CD4-positive, alpha-beta T cell treated with Interleukin-17A for 4 hours (primary cell): ENCODE results near the gene SEMA4F.
"Not testable (repeated sequence)": the region's sequence is repeated elsewhere in the genome, so short reads cannot be mapped to it uniquely, and the experiment has no call there.

Experiments
- DNase-seq: peaks from one replicate; pipeline ENCODE4 v3.0.0-alpha.2; 2020; ENCODE audit warnings: mixed read lengths

The SEMA4F gene, protein sequence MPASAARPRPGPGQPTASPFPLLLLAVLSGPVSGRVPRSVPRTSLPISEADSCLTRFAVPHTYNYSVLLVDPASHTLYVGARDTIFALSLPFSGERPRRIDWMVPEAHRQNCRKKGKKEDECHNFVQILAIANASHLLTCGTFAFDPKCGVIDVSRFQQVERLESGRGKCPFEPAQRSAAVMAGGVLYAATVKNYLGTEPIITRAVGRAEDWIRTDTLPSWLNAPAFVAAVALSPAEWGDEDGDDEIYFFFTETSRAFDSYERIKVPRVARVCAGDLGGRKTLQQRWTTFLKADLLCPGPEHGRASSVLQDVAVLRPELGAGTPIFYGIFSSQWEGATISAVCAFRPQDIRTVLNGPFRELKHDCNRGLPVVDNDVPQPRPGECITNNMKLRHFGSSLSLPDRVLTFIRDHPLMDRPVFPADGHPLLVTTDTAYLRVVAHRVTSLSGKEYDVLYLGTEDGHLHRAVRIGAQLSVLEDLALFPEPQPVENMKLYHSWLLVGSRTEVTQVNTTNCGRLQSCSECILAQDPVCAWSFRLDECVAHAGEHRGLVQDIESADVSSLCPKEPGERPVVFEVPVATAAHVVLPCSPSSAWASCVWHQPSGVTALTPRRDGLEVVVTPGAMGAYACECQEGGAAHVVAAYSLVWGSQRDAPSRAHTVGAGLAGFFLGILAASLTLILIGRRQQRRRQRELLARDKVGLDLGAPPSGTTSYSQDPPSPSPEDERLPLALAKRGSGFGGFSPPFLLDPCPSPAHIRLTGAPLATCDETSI

DNA sequence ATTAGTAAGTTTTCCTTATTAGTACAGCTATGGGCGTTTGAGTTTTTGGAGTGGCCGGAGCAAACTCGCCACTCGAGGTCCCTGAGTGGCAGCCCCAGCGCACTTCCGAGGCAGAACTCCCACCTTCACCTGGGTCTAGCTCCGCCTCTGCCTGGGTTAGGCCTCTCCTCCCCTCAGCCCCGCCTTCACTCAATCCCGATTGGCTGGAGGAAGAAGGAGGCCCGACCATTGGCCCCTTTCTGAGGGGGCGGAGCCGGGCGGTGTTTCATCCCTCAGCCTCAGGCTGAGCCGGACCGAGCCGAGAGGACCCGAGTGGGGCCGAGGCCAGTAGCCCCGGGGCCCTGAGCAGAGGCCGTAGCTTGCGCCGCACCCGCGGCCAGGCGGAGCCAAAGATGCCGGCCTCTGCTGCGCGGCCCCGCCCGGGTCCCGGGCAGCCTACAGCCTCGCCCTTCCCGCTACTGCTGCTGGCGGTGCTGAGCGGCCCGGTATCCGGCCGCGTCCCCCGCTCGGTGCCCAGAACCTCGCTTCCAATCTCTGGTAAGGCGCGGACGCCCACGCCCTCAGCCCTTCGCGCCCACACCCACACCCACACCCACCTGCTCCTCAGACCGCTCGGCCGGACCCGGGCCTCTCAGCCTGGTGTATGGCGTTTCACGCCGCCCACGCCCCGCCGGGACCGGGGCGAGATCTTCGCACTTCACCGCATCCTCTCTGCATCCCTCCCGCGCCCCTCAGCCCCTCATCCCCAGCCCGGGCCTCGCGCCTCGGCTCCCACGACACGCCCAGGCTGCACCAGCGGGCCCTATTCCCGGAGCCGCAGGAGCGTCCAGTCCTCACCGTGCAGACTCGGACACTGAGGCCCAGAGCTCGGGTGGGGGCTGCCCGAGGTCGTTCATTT, at the start of gene SEMA4F:
TSS of gene SEMA4F (plus strand) at position 263 of the 898 bp plus-strand sequence. CDS start at position 393, 130 bp downstream.
- DNase-seq, result peak; percentile 96

DNA sequence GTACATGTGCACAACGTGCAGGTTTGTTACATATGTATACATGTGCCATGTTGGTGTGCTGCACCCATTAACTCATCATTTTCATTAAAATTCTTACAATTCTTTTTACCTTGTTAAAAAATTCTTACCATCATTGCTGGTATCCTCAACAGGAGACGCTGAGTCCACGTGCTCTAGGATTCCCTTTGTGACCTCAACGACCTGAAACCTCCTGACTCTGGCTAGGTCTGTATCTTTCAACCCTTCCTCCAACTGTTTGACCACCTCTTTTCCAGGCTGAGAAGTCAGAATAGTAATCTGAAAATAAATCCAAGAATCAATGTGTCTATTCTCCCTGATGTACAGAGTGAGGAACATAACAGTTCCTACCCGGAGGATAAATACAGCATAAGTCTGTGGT, 47.1 kb upstream of the SEMA4F start:
- DNase-seq, result no peak

DNA sequence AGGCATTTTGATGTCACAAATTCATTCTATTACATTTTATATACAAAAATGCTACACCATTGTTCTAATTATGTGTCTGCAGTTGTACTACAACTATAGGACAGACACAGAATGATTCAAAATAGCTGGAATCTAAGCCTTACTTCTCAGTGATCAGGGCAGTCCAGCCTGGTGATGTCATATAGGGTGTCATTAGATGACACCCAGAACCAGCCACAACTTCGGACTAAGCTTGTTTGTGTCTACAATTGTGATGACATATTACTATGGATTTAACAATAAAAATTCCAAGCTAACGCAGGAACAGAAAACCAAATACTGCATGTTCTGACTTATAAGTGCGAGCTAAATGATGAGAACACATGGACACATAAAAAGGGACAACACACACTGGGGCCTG, 36.9 kb upstream of the SEMA4F start:
- no peak for DNase-seq

DNA sequence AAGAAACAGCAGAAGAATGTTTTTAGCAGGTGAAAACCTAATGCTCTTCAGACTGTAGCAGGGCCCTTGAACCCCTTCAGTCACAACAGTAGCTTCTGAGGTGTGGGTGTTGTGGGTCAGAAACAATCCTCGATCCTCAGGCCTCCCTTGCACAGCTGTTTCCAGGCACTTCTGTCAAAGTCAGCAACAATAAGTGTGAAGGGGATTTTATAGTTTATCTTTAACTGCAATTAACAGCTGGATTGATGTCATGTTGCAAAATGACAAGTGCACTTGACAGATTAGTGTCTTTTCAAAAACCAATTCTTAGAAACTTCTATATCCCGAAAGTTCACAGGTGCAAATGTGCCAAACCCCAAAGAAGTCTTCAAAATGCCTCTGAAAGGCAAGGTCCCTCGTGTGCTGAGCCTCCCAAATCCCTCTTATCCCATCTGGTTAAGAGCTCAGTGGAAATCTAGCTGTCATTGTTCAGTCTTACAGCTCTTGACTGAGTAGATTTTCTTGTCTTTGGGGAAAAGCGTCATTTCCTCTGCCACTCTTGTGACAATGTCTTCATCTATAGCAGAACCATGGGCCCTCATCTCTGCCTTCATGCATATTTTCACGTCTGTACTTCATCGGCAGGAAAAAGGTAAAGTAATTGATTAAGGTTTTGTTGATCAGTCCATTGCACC, 35.5 kb upstream of the SEMA4F start:
- DNase-seq, result no peak

DNA sequence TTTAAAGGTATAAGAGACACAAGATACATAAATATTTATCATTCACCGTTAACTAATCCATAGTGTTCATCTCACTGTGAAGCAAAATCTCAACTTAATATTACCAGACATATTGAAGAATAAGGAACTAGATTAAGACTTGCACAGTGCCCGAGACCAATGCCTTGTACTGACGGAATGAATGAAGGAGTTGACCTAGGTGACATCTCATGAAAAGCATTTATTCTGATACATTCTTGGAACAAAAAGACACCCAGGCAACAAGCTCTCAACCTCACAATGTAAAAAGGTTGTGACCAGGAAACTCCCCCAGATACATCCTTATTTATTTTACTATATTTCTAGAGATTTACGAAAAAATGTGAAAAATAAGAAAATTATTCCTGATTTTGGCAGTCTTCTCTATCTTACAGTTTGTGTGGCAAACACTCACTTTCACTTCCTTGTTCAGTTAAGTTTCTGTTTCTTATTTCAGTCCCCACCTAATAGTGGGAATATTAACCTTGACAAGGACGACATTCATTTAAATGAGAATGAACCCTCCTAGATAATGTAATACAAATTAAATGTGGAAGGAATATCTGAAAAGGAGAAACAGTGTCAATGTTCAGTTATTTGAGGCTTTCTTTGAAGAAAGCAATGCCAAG, 34.3 kb upstream of the SEMA4F start:
- DNase-seq, result no peak

DNA sequence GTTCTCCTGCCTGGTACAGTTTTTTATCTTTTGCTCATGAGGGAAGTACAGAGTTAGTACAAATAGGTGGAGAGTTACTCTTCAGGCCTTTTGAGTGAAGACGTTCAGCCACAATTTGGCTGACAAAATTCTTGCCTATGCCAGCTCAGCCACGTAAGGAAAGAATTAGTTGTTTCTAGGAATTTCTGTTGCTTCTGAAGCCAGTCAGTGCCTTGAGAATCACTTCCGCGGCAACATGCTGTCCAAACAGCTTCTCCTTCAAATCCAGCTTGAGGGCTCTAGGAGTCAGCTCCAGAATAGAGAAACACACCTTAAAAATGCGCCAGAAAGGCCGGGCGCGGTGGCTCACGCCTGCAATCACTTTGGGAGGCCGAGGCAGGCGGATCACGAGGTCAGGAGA, 33.4 kb upstream of the SEMA4F start:
- DNase-seq, result no peak

DNA sequence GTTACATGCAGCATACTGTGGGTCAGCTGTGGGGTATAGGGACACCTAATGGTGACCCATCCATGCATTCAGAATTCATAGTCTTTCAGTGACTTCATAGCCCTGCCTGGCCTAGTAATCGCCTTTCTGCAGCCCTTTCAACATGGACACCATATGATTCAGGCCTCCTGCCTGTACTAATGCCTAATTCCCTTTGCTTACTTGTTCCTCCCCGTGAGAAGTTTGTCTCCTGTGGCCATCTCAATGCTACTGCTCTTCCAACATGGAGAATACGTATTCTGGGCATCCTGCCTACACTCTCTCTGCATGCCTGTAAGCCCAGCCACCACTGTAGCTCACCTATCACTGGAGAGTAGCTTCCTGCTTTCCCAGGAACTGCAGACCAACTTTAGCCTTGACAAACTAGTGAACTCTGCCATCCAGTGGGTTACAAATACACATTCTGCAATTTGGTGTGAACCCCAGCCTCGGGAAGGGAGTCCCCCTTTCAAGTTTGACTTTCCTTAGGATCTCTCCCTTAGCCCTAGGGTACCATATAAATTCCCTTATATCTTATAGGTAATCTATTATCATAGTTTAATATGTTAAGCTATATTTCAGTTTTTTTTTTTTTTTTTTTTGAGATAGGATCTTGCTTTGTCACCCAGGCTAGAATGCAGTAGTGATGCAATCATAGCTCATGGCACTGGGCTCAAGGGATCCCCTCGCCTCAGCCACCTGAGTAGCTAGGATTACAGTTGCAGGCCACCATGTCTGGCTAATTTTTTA, 28.2 kb upstream of the SEMA4F start:
- no peak for DNase-seq

DNA sequence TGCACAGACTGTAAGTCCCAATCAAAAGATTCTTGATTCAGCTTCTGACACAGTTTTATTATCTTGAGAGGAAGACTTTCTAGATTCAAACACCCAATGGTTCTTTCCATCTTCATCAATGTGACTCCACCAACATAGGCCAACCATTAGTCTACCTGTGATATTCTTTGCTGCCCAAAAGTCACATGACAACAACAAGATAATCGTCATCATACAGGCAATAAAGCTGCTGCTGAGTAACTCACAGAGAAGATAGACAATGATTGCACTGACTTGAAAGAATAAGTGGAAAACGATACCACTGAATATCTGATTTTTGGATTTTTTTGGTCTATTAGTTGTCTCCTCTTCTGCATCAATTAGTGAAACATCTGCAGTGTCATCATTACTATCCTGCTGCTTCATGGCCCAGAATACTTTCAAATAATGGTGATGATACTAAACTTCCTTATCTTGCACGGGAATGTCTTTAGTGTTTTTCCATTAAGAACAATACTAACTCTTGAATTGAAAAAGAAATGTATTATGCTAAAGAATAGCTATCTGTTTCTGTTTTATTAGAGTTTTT, 25.4 kb upstream of the SEMA4F start:
- DNase-seq, result no peak

DNA sequence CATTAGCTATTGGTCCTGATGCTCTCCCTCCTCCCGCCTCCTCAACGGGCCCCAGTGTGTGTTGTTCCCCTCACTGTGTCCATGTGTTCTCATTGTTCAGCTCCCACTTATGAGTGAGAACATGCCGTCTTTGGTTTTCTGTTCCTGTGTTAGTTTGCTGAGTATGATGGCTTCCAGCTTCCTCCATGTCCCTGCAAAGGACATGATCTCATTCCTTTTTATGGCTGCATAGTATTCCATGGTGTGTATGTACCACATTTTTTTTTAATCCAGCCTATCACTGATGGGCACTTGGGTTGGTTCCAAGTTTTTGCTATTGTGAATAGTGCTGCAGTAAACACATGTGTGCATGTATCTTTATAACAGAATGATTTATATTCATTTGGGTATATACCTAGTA, 23.6 kb upstream of the SEMA4F start:
- not testable (repeated sequence) for DNase-seq

DNA sequence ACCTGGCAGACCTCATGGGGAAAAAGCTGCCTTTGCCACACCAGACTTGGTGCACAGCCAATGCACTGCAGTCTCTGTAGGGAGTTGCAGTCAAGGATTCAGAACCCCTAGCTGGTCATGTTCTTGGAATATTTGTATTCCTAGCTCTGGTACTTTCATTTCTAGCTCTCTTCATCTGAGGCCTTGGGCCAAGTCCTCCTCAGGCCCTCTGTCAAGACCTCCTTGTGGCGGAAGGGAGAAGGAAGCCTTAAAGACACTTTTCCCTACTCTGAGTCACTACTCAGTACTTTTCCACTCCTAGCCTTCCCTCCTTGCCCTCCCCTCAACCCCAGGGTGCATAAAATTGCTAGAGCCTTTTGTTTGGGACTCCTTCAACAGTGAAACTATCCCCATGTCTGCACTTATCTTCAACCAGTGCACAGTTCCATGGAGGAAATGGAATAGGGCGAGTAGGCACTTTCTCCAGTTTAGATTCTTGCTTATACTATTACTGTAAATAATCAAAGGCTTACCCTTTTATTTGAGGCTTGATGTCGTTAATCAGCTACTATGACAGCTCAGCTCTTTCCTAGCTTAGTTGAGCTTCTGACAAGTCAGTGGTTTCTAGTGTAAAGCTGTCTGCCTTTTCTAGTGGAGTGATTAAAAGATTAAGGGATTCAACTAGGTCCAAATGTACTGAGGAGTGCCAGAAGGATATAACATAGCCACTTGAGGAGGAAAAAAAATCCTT, 21.7 kb upstream of the SEMA4F start:
- DNase-seq, result no peak

DNA sequence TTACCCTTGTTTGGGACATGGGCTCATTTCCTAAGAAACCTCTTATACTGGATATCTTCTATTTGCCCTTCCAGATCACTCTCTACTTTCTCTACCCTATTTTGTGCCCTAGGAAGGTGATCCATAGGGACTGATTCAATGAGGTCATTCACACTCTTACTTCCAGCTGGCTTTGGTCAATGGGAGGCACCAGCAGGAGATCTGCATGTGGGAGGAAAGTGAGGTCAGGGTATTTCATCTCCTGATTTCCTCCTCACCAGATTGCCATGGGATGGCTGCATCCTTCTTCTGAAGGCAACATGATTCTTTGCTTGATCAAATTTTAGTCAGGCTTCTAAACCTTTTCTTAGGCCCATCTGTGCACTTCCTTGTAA, 21.1 kb upstream of the SEMA4F start:
- no peak for DNase-seq

DNA sequence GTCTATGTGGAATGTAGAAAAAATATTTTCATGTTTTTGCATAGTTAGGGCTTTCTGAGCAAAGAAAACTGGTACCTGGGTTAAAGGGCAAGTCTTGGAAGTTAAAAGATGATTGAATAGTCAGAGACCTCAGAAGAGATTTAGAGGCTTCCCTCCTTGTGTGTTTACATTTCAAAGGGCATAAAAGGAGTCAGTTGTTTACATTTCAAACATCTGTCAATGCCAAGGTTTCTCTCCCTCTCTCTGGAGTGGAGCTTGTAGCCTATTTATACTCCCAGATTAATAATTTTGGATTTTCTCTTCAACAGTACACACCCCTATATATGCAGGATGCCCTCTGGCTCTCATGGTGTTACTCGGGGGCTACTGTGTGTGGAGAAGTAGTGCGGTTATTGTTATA, 14.5 kb upstream of the SEMA4F start:
- DNase-seq, result no peak

DNA sequence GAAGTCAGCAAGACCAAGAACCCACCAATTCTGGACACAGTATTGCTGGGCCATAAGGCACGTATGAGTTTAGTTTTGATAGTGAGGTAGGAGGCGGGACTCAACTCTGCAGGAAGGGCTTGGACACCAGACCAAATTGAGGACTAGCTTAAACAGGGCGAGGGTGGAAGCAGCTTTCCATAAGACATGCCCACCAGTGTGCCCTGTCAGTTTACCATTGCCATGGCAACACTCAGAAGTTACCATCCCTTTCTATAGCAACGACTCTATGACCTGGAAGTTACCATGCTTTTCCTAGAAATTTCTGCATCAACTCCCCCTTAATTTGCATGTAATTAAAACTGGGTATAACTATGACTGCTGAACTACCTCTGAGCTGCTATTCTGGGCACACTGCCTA, 8.7 kb upstream of the SEMA4F start:
- DNase-seq, result no peak

DNA sequence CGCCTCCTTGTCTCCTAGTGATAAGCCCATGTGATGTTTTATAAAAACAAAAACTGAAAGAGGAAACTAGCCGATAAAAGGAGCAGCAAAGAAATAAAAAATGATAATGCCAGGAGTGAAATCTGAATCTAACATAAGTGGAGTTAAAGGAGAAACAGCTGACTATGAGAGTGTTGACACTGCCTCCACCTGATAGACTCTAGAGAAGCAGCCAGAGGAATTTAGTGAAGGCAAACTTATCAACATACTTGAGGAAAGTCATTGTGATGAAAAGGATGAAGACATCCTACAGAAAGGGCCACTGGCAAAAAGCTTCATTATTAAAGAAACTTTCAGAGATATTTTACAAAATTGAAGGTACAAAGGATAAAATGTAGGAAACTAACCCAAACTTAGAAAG, 7.8 kb upstream of the SEMA4F start:
- DNase-seq, result no peak

DNA sequence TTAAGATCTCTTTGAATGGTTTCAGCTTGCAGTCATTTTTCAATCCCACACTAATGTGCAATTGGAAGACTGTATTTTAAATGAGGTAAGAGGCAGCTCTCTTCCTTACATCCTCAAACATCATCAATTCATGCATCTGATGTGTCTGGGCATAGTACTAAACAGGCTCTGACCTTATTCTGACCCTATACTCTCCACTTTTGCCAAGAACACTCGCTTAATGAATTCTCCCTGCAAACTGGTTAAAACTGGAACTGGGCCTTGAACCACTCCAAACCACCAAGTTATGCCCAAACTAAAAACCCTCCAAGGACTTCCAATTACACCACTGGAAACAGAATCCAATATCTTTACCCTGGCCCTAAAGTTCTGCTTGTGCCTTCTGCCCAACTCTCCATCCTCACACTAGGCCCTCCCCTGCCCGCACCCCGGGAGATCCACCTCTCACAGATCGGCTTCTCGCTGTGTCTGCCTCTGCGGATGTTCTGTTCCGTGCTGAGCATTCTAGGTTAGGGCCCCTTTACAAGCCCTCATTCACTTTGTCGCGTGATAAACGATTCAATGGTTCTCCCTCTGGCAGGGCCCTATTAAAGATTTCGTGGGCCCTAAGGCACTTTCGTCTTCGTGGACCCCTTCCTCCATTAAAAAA, 7.1 kb upstream of the SEMA4F start:
- DNase-seq, result no peak

DNA sequence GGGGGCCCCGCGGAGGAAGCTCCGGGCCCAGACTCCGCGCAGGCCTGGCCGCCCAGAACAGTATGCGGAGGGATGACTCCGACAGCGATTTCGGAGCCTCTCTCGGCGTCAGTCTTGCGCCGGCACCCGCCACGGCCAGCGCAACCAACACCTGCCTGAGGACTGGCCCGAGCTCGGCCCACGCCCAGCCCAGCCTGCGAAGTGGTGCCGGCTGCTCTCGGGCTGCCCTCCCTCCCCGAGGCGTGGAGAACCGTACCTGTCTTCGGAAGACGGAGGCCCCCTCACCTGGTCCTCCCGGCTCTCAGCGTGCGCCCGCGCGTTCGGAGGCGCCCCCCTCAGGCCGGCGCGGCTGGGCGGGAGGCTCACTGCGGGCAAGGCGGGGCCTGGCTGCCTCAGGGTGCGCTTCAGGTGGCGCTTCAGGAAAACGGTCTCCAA, 6.0 kb upstream of the SEMA4F start, which contains the start of gene M1AP:
TSS of gene M1AP (minus strand) at position 322 of the 435 bp plus-strand sequence. CDS start 8,055 bp downstream, outside the sequence.
- DNase-seq, result peak; percentile 18

DNA sequence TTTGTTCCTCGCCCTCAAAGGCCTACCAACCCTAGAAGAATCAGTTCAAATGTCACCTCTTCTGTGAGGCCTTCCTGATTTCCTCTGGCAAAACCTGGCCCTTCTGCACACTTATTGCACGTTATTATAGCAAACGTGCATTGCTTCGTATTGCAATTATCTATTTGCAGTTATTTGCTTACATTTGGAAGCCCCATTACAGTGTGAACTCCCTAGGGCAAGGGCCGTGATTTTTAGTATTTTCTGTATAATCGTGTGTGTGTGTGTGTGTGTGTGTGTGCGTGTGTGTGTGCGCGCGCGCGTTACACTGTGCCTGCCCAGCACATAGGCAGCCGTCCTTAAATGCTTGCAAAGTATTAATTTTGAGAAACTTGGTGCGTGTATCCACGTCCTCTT, 460 bp upstream of the SEMA4F start:
- no peak for DNase-seq

DNA sequence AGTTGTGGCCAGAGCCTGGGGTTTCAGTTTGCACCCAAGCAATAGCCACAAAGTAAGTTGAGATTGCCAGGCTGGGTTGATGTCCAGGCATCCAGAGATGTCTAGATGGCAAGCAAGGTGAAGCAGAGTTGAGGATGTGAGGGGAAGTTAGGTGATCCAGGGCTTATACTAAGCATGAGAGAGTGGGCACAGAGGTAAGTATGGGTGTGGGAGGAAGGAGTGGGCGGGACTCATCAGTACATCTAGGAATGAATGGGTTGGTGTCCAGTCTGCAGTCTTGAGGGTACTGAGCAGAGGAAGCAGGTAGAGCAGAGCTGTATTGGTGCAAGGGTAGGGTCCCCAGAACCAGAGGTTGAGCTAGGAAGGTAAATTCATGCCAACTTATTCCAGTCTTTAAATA, 1.5 kb downstream of the SEMA4F start:
- DNase-seq, result no peak

DNA sequence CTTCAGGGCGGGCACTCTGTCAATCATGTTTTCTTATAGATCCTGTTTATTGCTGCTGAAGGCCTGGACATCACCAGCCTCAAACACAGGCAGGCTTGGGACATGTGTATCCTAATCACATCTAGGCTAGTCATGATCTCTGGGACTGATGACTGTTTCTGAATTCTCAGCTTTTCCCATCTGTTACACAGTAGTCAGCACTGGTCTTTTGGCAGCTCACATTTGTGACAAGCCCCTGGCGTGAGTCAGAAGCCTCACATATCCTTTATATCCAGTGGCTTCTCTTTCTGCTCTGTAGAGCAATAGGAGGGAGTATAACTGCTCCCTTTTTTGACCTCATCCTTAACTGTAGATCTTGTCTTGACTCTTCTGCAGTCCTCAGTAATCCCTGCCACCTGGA, 4.5 kb downstream of the SEMA4F start:
- DNase-seq, result no peak

DNA sequence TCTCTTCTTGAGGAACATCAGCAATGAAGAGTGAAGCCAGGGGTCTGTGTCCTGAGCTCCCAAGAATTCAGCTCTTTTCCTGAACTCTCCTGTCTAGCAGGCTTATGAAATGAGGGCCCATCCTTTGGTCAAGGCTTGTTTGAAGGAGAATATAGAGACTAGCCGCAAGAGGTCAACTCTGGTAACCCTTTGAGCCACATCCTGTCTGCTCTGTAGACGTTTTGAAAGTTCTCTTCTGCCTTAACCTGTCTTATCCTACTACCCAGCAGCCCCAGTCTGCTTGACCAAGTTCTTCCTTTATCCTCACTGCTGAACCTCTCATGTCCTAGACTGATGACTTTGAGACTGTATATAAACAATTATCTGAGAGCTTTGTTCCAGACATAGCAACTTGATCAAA, 5.4 kb downstream of the SEMA4F start:
- DNase-seq, result no peak
